Activated effector memory CD4-positive, alpha-beta T cell treated with Interleukin-2 at 50 U/mL for 16 hours (primary cell): ENCODE measurements around the gene PARD3.

Source experiments
- DNase-seq: peaks from one replicate; pipeline ENCODE4 v3.0.0-alpha.2; 2020

PARD3 gene

GRCh38 chr10:34106356-34106885 lies 708.7 kb downstream of the PARD3 start:
- no peak for DNase-seq

- no peak for DNase-seq
These were observed 710.1 kb downstream of the PARD3 start for GRCh38 chr10:34104829-34105572.

- DNase-seq, result no peak
These were observed 712.1 kb downstream of the PARD3 start for GRCh38 chr10:34102893-34103506.

GRCh38 chr10:34102237-34102673 lies 712.8 kb downstream of the PARD3 start:
- no peak for DNase-seq

GRCh38 chr10:34101001-34101400 lies 714.1 kb downstream of the PARD3 start:
- no peak for DNase-seq

GRCh38 chr10:34098821-34099567 lies 716.1 kb downstream of the PARD3 start:
- DNase-seq, result no peak

- no peak for DNase-seq
These were observed 717.4 kb downstream of the PARD3 start for GRCh38 chr10:34097682-34098081.

- DNase-seq, result no peak
These were observed 720.1 kb downstream of the PARD3 start for GRCh38 chr10:34094961-34095360.

- DNase-seq, result no peak
These were observed 720.9 kb downstream of the PARD3 start for GRCh38 chr10:34094146-34094696.

GRCh38 chr10:34092891-34093290 lies 722.2 kb downstream of the PARD3 start:
- no peak for DNase-seq

- no peak for DNase-seq
These were observed 723.4 kb downstream of the PARD3 start for GRCh38 chr10:34091635-34092195.

GRCh38 chr10:34089253-34089652 lies 725.8 kb downstream of the PARD3 start:
- no peak for DNase-seq

- DNase-seq, result no peak
These were observed 726.8 kb downstream of the PARD3 start for GRCh38 chr10:34088208-34088794.

GRCh38 chr10:34087095-34087418 lies 728.0 kb downstream of the PARD3 start:
- DNase-seq, result no peak

GRCh38 chr10:34083567-34083966 lies 731.5 kb downstream of the PARD3 start:
- DNase-seq, result no peak

GRCh38 chr10:34081948-34082347 lies 733.1 kb downstream of the PARD3 start:
- no peak for DNase-seq

GRCh38 chr10:34081347-34081743 lies 733.8 kb downstream of the PARD3 start:
- no peak for DNase-seq

GRCh38 chr10:34080485-34081346 lies 734.4 kb downstream of the PARD3 start:
- DNase-seq, result no peak

- no peak for DNase-seq
These were observed 735.2 kb downstream of the PARD3 start for GRCh38 chr10:34079702-34080484.

- DNase-seq, result no peak
These were observed 736.2 kb downstream of the PARD3 start for GRCh38 chr10:34078745-34079470.
